Loucy (cell line): ENCODE data around the gene CD226.

ENCODE experiments used
- H2AFZ ChIP-seq: fragments of 200-600 bp; sonication (generic); 2 replicates; pipeline ENCODE4 v1.6.0; 2016; ENCODE audit warnings: antibody characterized with exemption, mild to moderate bottlenecking, low read length, moderate library complexity
- H3F3A ChIP-seq: fragments of 200-600 bp; 2 replicates; pipeline ENCODE4 v1.6.0; 2016; ENCODE audit warnings: antibody characterized with exemption, low read depth, mild to moderate bottlenecking
- H3K27me3 ChIP-seq: fragments of 200-600 bp; sonication (generic); 2 replicates; pipeline ENCODE4 v1.6.1; 2014; ENCODE audit warnings: low read length, mild to moderate bottlenecking; ENCODE audit not compliant: insufficient read depth, poor library complexity, severe bottlenecking
- H3K36me3 ChIP-seq: fragments of 200-600 bp; sonication (generic); 2 replicates; pipeline ENCODE4 v1.6.1; 2016; ENCODE audit warnings: low read length; ENCODE audit not compliant: insufficient read depth
- H3K4me1 ChIP-seq: fragments of 200-600 bp; sonication (generic); 2 replicates; pipeline ENCODE4 v1.5.1; 2014; ENCODE audit warnings: low read length, mild to moderate bottlenecking; ENCODE audit not compliant: insufficient read depth, poor library complexity, severe bottlenecking
- H3K4me2 ChIP-seq: fragments of 200-600 bp; sonication (generic); 2 replicates; pipeline ENCODE4 v1.6.0; 2014; ENCODE audit warnings: antibody characterized with exemption, low read length, low read depth, mild to moderate bottlenecking; ENCODE audit not compliant: poor library complexity, severe bottlenecking
- H3K4me3 ChIP-seq: fragments of 200-600 bp; sonication (generic); 2 replicates; pipeline ENCODE4 v1.5.1; 2014; ENCODE audit warnings: low read length, mild to moderate bottlenecking, mixed read lengths; ENCODE audit not compliant: poor library complexity, severe bottlenecking
- H3K79me2 ChIP-seq: fragments of 200-600 bp; sonication (generic); 2 replicates; pipeline ENCODE4 v1.6.1; 2014; ENCODE audit warnings: low read length; ENCODE audit not compliant: insufficient read depth
- H3K9ac ChIP-seq: fragments of 200-600 bp; sonication (generic); 2 replicates; pipeline ENCODE4 v1.6.0; 2014; ENCODE audit warnings: mild to moderate bottlenecking, low read depth, low read length, moderate library complexity; ENCODE audit not compliant: poor library complexity, severe bottlenecking
- H3K9me2 ChIP-seq: fragments of 200-600 bp; sonication (generic); replicated peaks from 2 replicates; pipeline ENCODE4 v1.6.1; 2016; ENCODE audit warnings: low read depth, low read length, mixed read lengths
- H3K9me3 ChIP-seq: fragments of 200-600 bp; sonication (generic); 2 replicates; pipeline ENCODE4 v1.6.1; 2014; ENCODE audit warnings: mild to moderate bottlenecking, antibody characterized with exemption, low read length, low read depth; ENCODE audit not compliant: insufficient read depth
- H4K20me1 ChIP-seq: fragments of 200-600 bp; sonication (generic); 2 replicates; pipeline ENCODE4 v1.6.0; 2014; ENCODE audit warnings: antibody characterized with exemption, low read length, mild to moderate bottlenecking; ENCODE audit not compliant: insufficient read depth, poor library complexity, severe bottlenecking
- CTCF ChIP-seq: fragments of 200-600 bp; sonication (generic); conservative IDR thresholded peaks from 2 replicates; pipeline ENCODE4 v1.5.1; 2014; ENCODE audit warnings: mild to moderate bottlenecking, antibody characterized with exemption, low read length
- EZH2phosphoT487 ChIP-seq: fragments of 200-600 bp; IDR thresholded peaks from 2 replicates; pipeline ENCODE4 v1.6.1; 2018; ENCODE audit warnings: antibody characterized with exemption, mild to moderate bottlenecking, moderate library complexity, borderline replicate concordance

Gene CD226

GRCh38 chr18:69894467-69894866 is 53.2 kb downstream of the CD226 start:
- no peak overlapping the region for H2AFZ ChIP-seq
- TF ChIP-seq CTCF (no peak), EZH2phosphoT487 (no peak)
- no peaks in the 10 kb centered on the region for H3K9me2 ChIP-seq
- no peak overlapping the region for H3K9ac ChIP-seq
- no peaks in the 10 kb centered on the region for H3K79me2 ChIP-seq
- no peaks in the 10 kb centered on the region; the same call in 1 of the 2 replicates for H3F3A ChIP-seq
- H3K9me3 ChIP-seq, result no peaks in the 10 kb centered on the region
- H4K20me1 ChIP-seq, result no peaks in the 10 kb centered on the region
- no peak overlapping the region for H3K4me3 ChIP-seq
- H3K4me2 ChIP-seq, result no peak overlapping the region
- no peaks in the 10 kb centered on the region for H3K27me3 ChIP-seq
- no peaks in the 10 kb centered on the region for H3K36me3 ChIP-seq
- H3K4me1 ChIP-seq, result peaks cover 42% of the 10 kb centered on the region

GRCh38 chr18:69890558-69890957 is 57.1 kb downstream of the CD226 start:
- Histone ChIP-seq H3F3A (no peaks in the 10 kb centered on the region), H4K20me1 (no peaks in the 10 kb centered on the region), H3K9me2 (no peaks in the 10 kb centered on the region), H3K4me3 (no peak overlapping the region), H3K36me3 (no peaks in the 10 kb centered on the region), H3K9ac (no peak overlapping the region), H3K9me3 (no peaks in the 10 kb centered on the region), H3K27me3 (no peaks in the 10 kb centered on the region), H3K79me2 (no peaks in the 10 kb centered on the region), H3K4me2 (no peak overlapping the region), H2AFZ (no peak overlapping the region), H3K4me1 (peaks cover 9% of the 10 kb centered on the region)
- no peak for TF ChIP-seq CTCF
- TF ChIP-seq EZH2phosphoT487, result no peak

GRCh38 chr18:69889009-69889408 is 58.7 kb downstream of the CD226 start:
- no peak overlapping the region for H3K4me3 ChIP-seq
- H4K20me1 ChIP-seq, result no peaks in the 10 kb centered on the region
- H3K27me3 ChIP-seq, result no peaks in the 10 kb centered on the region
- H3K79me2 ChIP-seq, result no peaks in the 10 kb centered on the region
- TF ChIP-seq CTCF, result no peak
- no peak for TF ChIP-seq EZH2phosphoT487
- H3K9me2 ChIP-seq, result no peaks in the 10 kb centered on the region
- H3K36me3 ChIP-seq, result no peaks in the 10 kb centered on the region
- no peak overlapping the region for H2AFZ ChIP-seq
- peaks cover 11% of the 10 kb centered on the region for H3K4me1 ChIP-seq
- no peak overlapping the region for H3K9ac ChIP-seq
- H3F3A ChIP-seq, result no peaks in the 10 kb centered on the region
- no peak overlapping the region for H3K4me2 ChIP-seq
- H3K9me3 ChIP-seq, result no peaks in the 10 kb centered on the region
